SK-MEL-5 (cell line): ENCODE results near the gene RBM38. TPM values are rescaled to one million over a fixed set of nuclear protein-coding genes. Genes with fewer than 3 reads are reported as not detected.

Source experiments
- DNase-seq: peaks from one replicate; pipeline ENCODE4 v3.0.0-alpha.2; 2016; ENCODE audit warnings: low read depth, low spot score
- in situ Hi-C: cut with HindIII; loops from 2 replicates; pipeline ENCODE4 v1.10.0; 2016; ENCODE audit warnings: low sequenced_read_pairs, high pct_unique_total_duplicates, low pct_unique_long_range_greater_than_20kb
- total RNA-seq: library from RNA; depleted of rRNA; stranded (reverse); fragments of >200 nt; shearing (Covaris generic); gene quantifications from 2 replicates; pipeline ENCODE4 v1.2.3, GENCODE V29; 2014; rRNA removed

RBM38 gene
- total RNA-seq, 1 experiment from 2014 or later: 13.7 TPM

GRCh38 chr20:57450931-57451330 is 59.7 kb downstream of the RBM38 start:
- no peak for DNase-seq
- in situ Hi-C loops: no loop called here

- in situ Hi-C loops: no loop called here
- DNase-seq: no peak
Observed at GRCh38 chr20:57451431-57451794, 60.2 kb downstream of the RBM38 start.

GRCh38 chr20:57451795-57452661 is 60.8 kb downstream of the RBM38 start:
- in situ Hi-C loops: no loop called here
- peak; percentile 34 for DNase-seq

- no peak for DNase-seq
- in situ Hi-C loops: no loop called here
Observed at GRCh38 chr20:57455386-57455785, 64.2 kb downstream of the RBM38 start.

GRCh38 chr20:57456116-57456515 is 64.9 kb downstream of the RBM38 start:
- in situ Hi-C loops: no loop called here
- no peak for DNase-seq

GRCh38 chr20:57457243-57458095 is 66.3 kb downstream of the RBM38 start:
- in situ Hi-C loops: no loop called here
- no peak for DNase-seq

- DNase-seq: no peak
- in situ Hi-C loops: no loop called here
Observed at GRCh38 chr20:57458400-57459160, 67.4 kb downstream of the RBM38 start.

Other genes with a start within 250 kb of the RBM38 start
- gene BMP7, start 124.8 kb upstream of the RBM38 start, total RNA-seq: 6.8 and 12.9 TPM in 2 replicates
- not detected in 2 replicates for gene SPO11, start 61.6 kb upstream of the RBM38 start, total RNA-seq
- gene RAE1, start 40.1 kb upstream of the RBM38 start, total RNA-seq: 59.0 and 62.6 TPM in 2 replicates
- 0.42 and 0.51 TPM in 2 replicates for gene CTCFL, start 133.7 kb downstream of the RBM38 start, total RNA-seq
- 0.32 TPM in 1 of 2 replicates, not detected in the other for gene PCK1, start 169.7 kb downstream of the RBM38 start, total RNA-seq
- gene ZBP1, start 229.0 kb downstream of the RBM38 start, total RNA-seq: 0.16 TPM in 1 of 2 replicates, not detected in the other